Duodenal mucosa (tissue), 2 donors: ENCODE data around the gene ANAPC2.

ENCODE experiments used
- H3K27ac ChIP-seq: one replicate; pipeline ENCODE4 v1.7.0; 2013; ENCODE audit warnings: low read depth, low read length
- H3K27me3 ChIP-seq, 2 donors: one replicate each; pipeline ENCODE4 v1.7.0; 2013; ENCODE audit warnings: low read length in 2 of 2, control low read depth in 1 of 2; ENCODE audit not compliant: insufficient read depth in 2 of 2, control insufficient read depth in 1 of 2
- H3K36me3 ChIP-seq, 2 donors: one replicate each; pipeline ENCODE4 v1.7.0; 2013; ENCODE audit warnings: low read length in 2 of 2, control low read depth in 1 of 2; ENCODE audit not compliant: insufficient read depth in 2 of 2, control insufficient read depth in 1 of 2
- H3K4me1 ChIP-seq, 2 donors: one replicate each; pipeline ENCODE4 v1.7.0; 2013; ENCODE audit warnings: low read length in 2 of 2, control low read depth in 1 of 2; ENCODE audit not compliant: insufficient read depth in 2 of 2, control insufficient read depth in 1 of 2
- H3K4me3 ChIP-seq, 2 donors: one replicate each; pipeline ENCODE4 v1.7.0; 2013; ENCODE audit warnings: low read length in 2 of 2, low read depth in 1 of 2
- H3K9ac ChIP-seq, 2 donors: one replicate each; pipeline ENCODE4 v1.7.0; 2013; ENCODE audit warnings: low read length in 2 of 2, low read depth in 1 of 2
- H3K9me3 ChIP-seq, 2 donors: one replicate each; pipeline ENCODE4 v1.7.0; 2013; ENCODE audit warnings: low read length in 2 of 2, control low read depth in 1 of 2; ENCODE audit not compliant: control insufficient read depth in 1 of 2

ANAPC2 gene

GRCh38 chr9:137161558-137162486 is 26.5 kb downstream of the ANAPC2 start:
- Histone ChIP-seq H3K36me3 (no peaks in the 10 kb centered on the region), H3K9ac (no peak overlapping the region), H3K4me3 (no peak overlapping the region), H3K9me3 (no peaks in the 10 kb centered on the region), H3K27me3 (peaks cover 37 to 51% of the 10 kb centered on the region in 2 donors), H3K27ac (no peak overlapping the region), H3K4me1 (peaks cover 0 to 19% of the 10 kb centered on the region in 2 donors)

DNA sequence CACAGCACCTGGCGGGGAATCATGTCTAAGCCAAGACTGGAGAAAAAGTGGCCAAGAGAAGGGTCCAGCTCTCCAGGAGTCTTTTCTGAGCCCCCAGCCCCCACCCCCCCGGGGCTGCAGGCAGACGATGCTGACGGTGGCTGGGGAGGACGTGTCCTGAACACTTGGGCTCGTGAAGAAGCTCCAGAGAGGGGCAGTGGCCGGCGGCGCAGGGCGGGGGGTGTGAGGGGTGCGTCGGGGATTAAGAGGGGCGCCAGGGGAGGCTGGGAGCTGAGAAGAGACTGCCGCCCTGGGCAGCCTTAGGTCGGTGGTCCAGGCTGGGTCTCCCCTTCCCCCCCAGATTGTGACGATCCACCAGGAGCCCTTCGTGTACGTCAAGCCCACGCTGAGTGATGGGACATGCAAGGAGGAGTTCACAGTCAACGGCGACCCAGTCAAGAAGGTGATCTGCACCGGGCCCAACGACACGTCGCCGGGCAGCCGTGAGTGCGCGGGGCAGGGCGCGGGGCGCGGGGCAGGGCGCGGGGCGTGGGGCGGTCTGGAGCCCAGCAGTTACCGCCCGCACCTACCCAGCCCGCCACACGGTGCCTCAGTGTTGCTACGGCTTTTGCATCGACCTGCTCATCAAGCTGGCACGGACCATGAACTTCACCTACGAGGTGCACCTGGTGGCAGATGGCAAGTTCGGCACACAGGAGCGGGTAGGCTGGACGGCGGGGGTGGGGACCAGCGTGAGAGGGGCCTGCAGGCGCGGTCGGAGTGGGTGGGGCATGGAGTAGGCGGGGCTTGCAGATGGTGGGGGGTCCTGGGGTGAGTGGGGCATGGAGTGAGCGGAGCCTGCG is 27.4 kb downstream of the ANAPC2 start:
- no peak overlapping the region for H3K27ac ChIP-seq
- H3K4me1 ChIP-seq = peaks cover 4 to 23% of the 10 kb centered on the region in 2 donors
- no peak overlapping the region for H3K4me3 ChIP-seq
- no peak overlapping the region for H3K9ac ChIP-seq
- peaks cover 36 to 51% of the 10 kb centered on the region in 2 donors for H3K27me3 ChIP-seq
- no peaks in the 10 kb centered on the region for H3K36me3 ChIP-seq
- H3K9me3 ChIP-seq = no peaks in the 10 kb centered on the region

DNA sequence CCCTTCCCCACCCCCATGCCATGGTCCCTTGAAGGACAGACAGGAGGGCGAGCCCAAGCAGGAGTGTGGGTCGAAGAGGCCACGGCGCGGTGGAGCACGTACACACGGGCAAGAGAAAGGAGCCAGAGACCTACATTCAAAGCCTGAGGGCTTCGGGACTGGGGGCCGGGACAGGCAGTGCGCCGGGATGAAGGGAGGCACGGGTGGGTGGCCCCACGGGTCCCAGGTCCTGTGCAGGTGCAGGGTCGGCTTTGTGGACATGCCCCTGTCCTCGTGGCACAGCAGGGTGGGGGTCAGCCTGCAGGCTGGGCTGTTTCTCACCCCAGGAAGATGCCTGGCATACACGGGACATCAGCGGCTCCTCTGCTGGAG is 28.3 kb downstream of the ANAPC2 start:
- no peaks in the 10 kb centered on the region for H3K36me3 ChIP-seq
- H3K4me1 ChIP-seq = peaks cover 4 to 23% of the 10 kb centered on the region in 2 donors
- no peak overlapping the region for H3K27ac ChIP-seq
- H3K9ac ChIP-seq = no peak overlapping the region
- H3K9me3 ChIP-seq = no peaks in the 10 kb centered on the region
- H3K4me3 ChIP-seq = no peak overlapping the region
- H3K27me3 ChIP-seq = peaks cover 37 to 50% of the 10 kb centered on the region in 2 donors

DNA sequence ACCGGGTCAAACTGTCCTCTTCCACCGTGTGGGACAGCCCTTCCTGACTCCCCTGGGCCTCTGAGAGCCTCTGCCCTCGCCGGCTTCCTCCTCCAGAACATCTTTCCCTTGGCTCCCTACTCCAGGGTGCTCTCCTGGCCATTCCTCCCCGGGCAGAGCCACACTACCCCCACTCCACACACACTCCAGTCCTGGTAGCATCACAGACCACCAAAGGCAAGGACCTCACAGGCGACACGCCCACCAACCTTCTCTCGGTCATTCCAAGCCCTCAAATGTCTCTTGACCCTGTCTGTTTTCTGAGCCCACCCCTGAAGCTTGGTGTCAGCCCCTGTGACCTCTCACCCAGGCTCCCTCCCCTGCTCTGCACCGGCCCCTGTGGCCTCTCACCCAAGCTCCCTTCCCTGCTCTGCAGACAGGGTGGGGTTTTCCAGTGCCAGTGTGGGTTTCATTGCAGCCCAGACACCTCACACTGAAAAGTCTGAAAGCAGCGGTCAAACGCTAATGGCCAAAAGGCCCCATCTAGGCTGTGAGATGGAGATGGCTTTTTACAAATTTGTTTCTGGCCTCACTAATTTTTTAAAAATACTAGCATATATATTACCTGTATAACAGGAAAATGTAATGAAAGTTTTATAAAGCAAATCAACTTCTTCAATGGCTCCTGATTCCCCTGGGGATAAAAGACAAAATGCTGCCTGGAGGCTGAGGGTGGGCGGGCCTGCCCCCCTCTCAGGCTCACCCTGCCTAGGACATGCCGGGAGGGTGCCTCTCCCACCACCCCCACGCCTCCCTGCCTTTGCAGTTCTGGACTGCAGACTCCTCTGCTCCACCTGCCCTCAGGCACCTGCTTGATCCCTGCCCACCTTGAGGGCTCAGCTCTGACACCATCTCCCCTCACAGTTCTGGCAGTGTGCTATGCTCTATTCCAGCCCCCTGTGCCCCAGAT is 29.0 kb downstream of the ANAPC2 start:
- Histone ChIP-seq H3K4me3 (no peak overlapping the region), H3K27ac (no peak overlapping the region), H3K9ac (no peak overlapping the region), H3K9me3 (no peaks in the 10 kb centered on the region), H3K36me3 (no peaks in the 10 kb centered on the region), H3K27me3 (peaks cover 37 to 45% of the 10 kb centered on the region in 2 donors), H3K4me1 (peaks cover 4 to 23% of the 10 kb centered on the region in 2 donors)

DNA sequence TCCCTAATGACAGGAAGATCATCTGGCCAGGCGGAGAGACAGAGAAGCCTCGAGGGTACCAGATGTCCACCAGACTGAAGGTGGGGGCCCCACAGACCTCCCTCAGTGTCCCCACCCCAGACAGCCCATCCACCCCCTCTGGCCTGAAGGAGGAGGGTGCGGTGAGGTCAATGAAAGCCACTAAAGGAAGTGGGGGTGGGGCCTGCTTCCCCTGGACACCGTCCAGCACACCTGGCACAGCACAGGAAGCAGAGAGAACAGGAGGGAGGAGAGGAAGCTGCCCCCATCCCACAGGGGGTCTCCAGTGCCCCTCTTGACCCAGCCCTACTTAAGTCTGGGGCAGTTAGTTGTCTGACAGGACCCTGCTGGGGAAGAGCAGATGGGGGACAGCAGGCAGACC is 29.7 kb downstream of the ANAPC2 start:
- peaks cover 34 to 43% of the 10 kb centered on the region in 2 donors for H3K27me3 ChIP-seq
- no peak overlapping the region for H3K27ac ChIP-seq
- H3K4me1 ChIP-seq = peaks cover 4 to 23% of the 10 kb centered on the region in 2 donors
- no peaks in the 10 kb centered on the region for H3K9me3 ChIP-seq
- no peak overlapping the region for H3K9ac ChIP-seq
- no peak overlapping the region for H3K4me3 ChIP-seq
- no peaks in the 10 kb centered on the region for H3K36me3 ChIP-seq

DNA sequence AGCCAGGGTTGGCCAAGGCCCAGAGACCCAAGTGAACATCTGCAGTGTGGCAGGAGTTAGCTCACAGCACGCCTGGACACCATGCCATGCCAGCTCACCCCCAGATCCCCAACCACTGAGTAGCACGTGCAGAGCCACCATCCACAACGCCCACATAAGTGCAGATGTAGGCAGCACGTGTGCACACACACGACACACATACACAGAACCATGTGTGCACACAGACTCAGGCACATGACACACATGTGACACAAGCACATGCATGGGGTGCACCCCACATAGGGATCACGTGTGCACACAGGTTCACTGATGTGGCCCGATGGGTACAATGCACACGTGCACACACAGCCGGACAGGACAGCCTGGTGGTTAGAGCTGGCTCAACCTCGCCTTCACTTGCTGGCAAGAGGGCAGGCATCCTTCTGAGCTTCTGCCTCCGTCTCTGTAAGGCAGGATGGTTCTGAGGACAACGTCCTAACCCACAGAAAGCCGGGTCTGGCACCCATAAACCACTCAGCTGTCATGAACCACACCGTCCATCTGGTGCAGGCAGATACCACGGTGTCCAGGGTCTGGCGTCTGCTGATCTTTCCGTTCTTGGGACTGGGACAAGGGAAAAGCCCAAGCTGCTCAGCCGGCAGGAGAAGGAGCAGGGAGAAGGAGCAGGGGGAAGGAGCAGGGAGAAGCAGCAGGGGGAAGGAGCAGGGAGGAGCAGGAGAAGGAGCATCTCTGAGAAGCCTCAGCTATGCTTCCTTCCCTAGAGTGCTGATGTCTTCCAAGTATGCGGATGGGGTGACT is 30.5 kb downstream of the ANAPC2 start:
- Histone ChIP-seq H3K4me1 (peaks cover 4 to 23% of the 10 kb centered on the region in 2 donors), H3K4me3 (no peak overlapping the region), H3K9ac (no peak overlapping the region), H3K9me3 (no peaks in the 10 kb centered on the region), H3K36me3 (no peaks in the 10 kb centered on the region), H3K27me3 (peaks cover 34 to 43% of the 10 kb centered on the region in 2 donors), H3K27ac (no peak overlapping the region)

DNA sequence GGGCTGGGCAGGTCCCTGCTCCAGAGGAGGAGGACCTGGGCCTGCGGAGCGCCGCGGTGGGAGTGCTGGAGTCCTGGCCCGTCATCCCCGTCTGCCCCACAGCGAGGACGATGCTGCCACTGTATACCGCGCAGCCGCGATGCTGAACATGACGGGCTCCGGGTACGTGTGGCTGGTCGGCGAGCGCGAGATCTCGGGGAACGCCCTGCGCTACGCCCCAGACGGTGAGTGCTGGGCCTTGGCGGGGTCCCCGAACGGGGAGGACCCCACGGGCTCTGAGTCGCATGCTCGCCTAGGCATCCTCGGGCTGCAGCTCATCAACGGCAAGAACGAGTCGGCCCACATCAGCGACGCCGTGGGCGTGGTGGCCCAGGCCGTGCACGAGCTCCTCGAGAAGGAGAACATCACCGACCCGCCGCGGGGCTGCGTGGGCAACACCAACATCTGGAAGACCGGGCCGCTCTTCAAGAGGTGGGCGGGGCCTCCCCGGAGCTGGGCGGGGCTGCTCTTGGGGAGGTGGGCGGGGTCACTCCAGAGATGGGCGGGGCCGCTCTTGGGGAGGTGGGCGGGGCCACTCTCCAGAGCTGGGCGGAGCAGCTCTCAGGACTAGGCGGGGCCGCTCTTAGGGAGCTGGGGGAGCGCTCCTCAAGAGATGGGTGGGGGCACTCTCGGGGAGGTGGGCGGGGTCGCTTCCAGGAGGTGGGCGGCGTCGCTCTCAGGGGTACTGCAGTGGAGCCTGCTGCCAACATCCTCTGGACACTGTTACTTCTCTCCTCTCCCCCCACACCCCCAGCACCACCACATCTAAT is 31.6 kb downstream of the ANAPC2 start:
- Histone ChIP-seq H3K9me3 (no peaks in the 10 kb centered on the region), H3K4me1 (peaks cover 4 to 23% of the 10 kb centered on the region in 2 donors), H3K36me3 (no peaks in the 10 kb centered on the region), H3K27me3 (peaks cover 34 to 43% of the 10 kb centered on the region in 2 donors), H3K9ac (no peak overlapping the region), H3K27ac (no peak overlapping the region), H3K4me3 (peak overlapping the region in 1 of 2 donors; percentile 43)

DNA sequence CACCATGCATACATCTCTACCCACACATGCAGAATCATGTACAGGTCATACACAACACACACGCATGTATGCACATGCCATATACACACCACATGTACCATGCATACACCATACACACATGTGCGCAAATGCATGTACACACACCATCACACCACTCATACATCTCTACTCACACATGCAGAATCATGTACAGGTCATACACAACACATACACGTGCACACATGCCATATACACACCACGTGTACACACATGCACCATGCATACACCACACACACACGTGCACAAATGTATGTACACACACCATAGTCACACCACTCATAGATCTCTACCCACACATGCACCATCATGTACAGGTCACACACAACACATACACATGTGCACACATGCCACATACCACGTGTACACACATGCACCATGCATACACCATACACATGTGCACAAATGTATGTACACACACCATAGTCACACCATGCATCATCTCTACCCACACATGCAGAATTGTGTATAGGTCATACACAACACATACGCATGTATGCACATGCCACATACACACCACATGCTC is 35.4 kb downstream of the ANAPC2 start:
- Histone ChIP-seq H3K4me1 (peaks cover 10% of the 10 kb centered on the region in 2 donors), H3K4me3 (no peak overlapping the region), H3K9me3 (no peaks in the 10 kb centered on the region), H3K27me3 (peaks cover 10 to 17% of the 10 kb centered on the region in 2 donors), H3K36me3 (no peaks in the 10 kb centered on the region), H3K9ac (no peak overlapping the region), H3K27ac (no peak overlapping the region)
